GM21717 (cell line): ENCODE measurements around the gene CDC42BPA.
"Not testable (repeated sequence)": the region's sequence is repeated elsewhere in the genome, so short reads cannot be mapped to it uniquely, and the experiment has no call there.

Source experiments
- ATAC-seq: cut with Tn5 transposase; IDR thresholded peaks from one replicate; pipeline ENCODE4 v1.9.1; 2021; ENCODE audit warnings: mild to moderate bottlenecking, moderate library complexity; ENCODE audit not compliant: unreplicated experiment

Gene CDC42BPA

GRCh38 chr1:226972931-226973330 is 345.4 kb downstream of the CDC42BPA start:
- ATAC-seq: no peak

- no peak for ATAC-seq
These were observed 346.5 kb downstream of the CDC42BPA start for GRCh38 chr1:226971765-226972164.

GRCh38 chr1:226967665-226968064 is 350.6 kb downstream of the CDC42BPA start:
- no peak for ATAC-seq

- ATAC-seq: no peak
These were observed 351.6 kb downstream of the CDC42BPA start for GRCh38 chr1:226966683-226967082.

- no peak for ATAC-seq
These were observed 352.5 kb downstream of the CDC42BPA start for GRCh38 chr1:226965581-226966440.

- ATAC-seq: no peak
These were observed 353.4 kb downstream of the CDC42BPA start for GRCh38 chr1:226964611-226965486.

- no peak for ATAC-seq
These were observed 354.2 kb downstream of the CDC42BPA start for GRCh38 chr1:226964068-226964425.

GRCh38 chr1:226962421-226963391 is 355.6 kb downstream of the CDC42BPA start:
- no peak for ATAC-seq

GRCh38 chr1:226960944-226961765 is 357.1 kb downstream of the CDC42BPA start:
- no peak for ATAC-seq

GRCh38 chr1:226960256-226960655 is 358.0 kb downstream of the CDC42BPA start:
- ATAC-seq: no peak

GRCh38 chr1:226958300-226958699 is 360.0 kb downstream of the CDC42BPA start:
- ATAC-seq: no peak

- ATAC-seq: no peak
These were observed 360.6 kb downstream of the CDC42BPA start for GRCh38 chr1:226957714-226958113.

GRCh38 chr1:226956942-226957713 is 361.2 kb downstream of the CDC42BPA start:
- no peak for ATAC-seq

- not testable (repeated sequence) for ATAC-seq
These were observed 362.4 kb downstream of the CDC42BPA start for GRCh38 chr1:226955857-226956256.

- no peak for ATAC-seq
These were observed 363.5 kb downstream of the CDC42BPA start for GRCh38 chr1:226954777-226955176.

- no peak for ATAC-seq
These were observed 364.0 kb downstream of the CDC42BPA start for GRCh38 chr1:226954337-226954736.

- ATAC-seq: no peak
These were observed 365.0 kb downstream of the CDC42BPA start for GRCh38 chr1:226953175-226953800.

- no peak for ATAC-seq
These were observed 366.2 kb downstream of the CDC42BPA start for GRCh38 chr1:226952118-226952441.
